ENCODE data around the gene FSTL5.
"Not testable (repeated sequence)": the region's sequence is repeated elsewhere in the genome, so short reads cannot be mapped to it uniquely, and the experiment has no call there.

Gene FSTL5

DNA sequence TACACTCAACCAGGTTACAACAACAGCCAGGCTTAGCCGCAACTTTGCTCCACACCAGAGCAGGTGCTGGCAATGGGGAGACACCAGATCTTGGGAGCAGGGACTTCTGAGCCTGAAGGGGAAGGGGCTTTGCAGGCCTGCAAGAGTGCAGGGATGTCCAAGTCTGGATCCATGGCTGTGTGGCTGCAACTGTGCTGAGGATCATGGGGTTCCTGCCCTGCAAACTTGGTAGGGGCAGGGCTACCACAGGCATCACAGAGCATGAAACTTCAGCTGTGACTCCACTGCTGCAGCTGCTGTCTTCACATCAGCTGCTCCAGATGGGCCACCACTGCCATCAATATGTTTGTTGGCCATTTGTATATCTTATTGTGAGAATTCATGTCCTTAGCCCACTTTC, 340.4 kb downstream of the FSTL5 start:
- DNase-seq: no peak

DNA sequence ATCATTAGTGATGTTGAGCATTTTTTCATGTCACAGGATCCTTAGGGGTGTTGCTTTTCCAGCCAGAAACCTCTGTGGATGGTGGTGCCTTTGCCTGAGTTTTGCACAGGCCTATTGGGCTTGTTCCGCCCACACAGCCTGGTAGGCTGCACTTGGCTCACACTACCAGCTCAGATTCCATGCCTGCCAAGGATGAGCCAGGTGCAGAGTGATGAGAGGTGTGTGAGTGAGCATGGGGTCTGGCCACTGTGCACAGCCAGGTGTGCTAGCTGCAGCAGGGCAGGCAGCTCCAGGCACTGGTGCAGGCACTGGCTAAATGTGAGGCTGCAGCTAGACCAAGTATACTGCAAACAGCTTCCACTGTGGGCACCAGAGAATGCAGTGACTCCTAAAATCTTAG, 341.6 kb downstream of the FSTL5 start:
- DNase-seq: no peak

DNA sequence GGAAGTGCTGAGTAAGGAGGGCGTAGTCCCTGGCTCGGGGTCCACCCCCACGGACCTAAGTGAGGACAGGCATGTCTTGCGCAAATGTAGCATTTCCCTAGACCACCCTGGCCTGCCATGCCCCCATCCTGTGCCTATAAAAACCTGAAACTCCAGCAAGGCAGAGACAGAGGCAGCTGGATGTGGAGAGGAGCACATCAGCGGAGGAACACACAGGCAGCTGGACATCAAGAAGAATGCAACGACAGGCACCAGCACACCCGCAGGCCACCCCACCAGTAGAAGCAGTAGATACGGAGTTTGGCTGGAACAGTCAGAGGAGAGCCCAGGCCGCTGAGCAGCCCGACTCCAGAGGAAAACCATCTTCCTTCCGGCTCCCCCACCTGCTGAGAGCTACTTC, 345.9 kb downstream of the FSTL5 start:
- DNase-seq: no peak

DNA sequence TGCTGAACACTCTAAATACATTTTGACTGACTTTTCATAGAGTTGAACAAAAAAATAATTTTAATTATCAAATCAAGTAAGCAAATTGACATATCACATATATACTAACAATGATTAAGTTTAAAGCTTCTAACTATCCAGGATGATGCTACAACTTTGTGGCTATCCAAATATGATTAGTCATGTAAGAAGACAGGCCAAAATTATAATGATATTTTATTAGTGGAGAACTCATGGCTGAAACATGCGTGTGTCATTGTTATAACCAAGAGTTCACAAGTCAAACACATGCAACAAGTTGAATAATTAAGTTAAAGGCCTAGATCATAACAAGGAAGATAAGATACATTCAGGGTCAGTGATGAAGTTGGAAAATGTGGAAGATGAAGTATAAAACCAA, 346.8 kb downstream of the FSTL5 start:
- no peak for DNase-seq

DNA sequence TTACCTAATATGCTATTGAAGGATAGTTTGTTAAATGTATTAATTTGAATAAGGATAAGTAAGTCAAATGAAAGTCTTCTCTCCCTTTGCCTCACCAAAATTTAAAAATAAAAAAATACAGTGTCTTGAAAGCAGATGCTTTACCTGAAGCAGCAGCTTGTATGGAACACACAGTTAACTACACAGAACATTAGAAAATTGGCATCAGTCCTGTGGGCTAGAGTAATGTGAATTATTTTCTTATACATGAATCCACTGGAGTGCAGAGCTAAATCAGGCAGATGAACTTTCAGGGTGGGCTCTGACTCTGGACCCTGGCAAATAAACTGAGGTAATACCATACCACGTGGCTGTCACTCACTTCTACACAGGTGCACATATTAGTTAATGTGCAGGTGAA, 348.0 kb downstream of the FSTL5 start:
- no peak for DNase-seq

DNA sequence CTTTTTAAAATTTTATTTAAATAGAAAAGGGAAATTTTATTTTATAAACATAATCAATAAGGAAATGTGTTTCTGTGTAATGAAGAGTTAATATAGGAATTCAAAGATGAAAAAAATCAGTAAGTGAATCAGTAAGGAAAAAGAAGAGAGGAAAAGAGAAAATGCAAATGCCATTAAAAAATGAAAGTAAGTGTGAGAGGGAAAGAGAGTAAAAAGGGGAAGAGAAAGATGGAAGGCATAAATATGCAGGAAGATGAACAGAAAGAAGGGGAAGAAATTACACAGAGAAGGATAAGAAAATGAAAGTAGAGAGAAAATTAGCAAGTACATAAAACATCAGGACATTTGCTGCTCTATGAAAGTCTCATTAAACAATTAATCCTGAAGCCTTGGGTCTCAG, 349.9 kb downstream of the FSTL5 start:
- DNase-seq: no peak

DNA sequence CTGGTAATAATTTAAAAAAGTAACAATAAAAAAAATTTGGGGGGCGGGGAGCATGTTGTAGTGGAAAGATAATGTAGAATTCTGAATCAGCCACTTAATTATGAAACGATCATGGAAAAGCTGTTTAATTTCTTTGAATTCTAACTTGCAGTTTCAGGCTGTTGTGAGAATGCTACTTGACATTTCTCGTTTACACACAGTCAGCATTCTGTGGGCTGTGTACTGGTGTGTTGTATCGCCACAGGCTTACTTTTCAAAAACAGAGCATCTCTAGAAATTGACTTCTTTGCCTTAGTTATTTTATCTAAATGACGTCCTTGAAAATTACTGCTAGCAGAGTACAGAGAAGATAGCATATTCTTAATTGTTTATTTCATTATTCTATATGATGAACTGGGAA, 350.4 kb downstream of the FSTL5 start:
- DNase-seq: no peak

DNA sequence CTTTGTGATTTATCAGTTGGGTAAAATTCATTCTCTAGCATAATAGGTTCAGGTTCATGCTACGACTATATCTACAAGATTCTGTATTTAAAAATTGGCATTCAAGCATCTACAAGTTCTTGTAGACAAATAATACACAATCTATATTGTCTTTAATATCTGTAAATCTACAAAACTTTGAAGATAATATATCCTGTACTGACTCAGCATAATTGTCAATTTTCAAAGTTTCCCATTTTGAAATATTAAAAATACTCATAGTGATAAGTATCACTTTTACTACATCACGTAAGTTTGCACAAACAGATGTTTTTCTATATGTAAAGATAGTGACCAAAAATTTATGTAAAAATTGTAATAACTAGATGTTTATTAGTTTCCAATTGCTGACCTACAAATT, 360.6 kb downstream of the FSTL5 start:
- DNase-seq: no peak

DNA sequence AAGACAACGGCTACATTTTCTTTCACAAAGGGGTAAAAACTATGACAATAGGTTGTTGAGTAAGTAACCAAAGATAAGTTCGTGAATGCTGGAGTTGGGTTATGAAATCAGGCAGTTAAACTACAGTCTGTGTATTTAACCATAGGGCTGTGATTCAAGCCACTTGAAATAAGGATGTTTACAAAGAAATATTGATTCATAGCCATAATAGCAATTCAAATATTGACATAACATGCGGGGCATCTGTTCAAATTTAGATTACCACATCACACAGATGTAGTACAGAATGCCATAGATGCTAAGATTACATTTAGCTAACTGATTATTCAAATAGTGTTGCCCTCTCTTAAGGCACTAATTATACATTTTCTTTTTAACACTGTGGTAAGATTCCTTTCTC, 364.1 kb downstream of the FSTL5 start:
- DNase-seq: no peak

DNA sequence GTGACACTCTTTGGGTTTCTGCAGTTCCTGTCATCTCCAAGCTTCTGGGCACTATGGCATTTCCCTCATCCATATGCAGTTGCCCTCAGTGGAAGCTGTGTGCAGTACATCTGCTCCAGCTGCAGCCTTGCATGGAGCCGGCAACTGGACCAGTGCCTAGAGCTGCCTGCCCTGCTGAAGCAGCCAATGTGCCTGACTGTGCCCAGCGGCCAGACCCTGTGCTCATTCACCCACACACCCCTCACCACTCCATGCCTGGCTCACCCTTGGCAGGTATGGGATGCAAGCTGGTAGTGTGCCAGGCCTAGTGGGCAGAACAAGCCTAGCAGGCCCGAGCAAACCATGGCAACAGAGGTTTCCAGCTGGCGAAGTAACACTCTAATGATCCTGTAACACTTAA, 370.8 kb downstream of the FSTL5 start:
- no peak for DNase-seq

DNA sequence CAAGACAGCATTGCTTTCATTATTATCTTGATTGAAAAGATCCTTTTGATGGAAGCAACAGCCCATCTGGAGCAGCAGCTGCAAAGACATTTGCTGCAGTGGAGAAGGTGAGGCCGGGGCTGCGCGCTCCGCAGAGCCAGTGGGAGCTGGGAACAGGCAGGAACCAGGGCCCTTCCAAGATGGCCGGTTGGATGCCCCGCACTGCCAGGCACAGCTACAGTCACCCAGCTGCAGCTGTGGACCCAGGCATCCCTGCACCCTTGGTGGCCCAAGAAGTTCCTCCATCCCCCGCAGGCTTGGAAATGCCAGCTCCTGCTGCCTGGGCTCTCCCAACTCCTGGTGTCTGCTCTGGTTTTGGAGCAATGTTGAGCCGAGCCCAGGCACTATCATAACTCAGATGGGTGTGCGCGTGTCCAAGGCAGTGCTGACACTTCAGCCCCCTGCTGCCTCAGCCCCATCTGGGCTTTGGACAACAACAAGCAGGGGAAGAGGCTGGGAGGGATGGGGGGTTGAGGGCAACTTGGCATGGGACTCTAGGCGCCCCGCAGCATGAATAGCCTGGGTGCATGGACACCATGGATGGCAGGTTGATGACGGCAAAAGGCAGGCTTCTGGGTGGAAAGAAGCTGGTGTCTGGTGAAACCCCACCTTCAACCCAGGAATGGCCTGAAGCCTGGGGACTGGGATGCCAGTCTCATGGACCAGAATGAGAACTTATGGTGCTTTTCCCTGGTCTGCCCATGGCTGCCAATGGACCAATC, 371.8 kb downstream of the FSTL5 start:
- no peak for DNase-seq

DNA sequence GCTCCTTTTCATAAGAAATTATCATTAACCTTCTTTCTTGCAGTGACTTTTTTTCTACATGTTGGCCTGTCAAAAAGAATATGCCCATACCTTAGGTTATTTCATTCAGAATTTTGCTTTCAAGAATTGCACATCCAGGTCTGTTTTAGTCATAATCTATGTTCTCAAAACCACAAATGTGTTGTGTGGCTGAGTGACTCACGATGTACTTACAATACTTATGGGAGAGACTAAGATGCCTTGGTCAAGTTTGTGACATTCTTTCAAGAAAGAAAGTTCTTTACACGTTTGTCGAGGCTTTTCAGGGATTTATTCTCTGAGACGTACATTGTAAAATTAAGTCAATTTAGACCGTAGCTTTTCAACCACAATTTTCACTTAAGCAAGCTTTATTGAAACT, 396.7 kb downstream of the FSTL5 start:
- DNase-seq: no peak

DNA sequence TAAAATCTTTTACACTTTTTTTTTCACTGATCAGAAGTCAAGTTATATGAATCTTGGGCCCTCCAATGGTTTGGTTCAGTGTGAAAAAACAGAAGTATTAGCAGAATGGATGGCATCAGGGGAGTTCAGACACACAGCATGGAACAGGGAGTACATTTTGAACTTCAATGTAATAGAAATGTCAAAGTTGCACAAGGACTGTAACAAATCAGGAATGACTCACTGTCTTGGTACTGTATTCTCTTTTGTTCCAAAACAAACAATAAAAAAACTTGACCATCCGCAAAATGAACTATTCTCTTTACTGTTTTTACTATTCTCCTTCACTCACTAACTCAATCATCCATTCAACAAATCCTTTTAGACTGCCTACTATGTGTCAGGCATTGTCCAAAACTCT, 401.0 kb downstream of the FSTL5 start:
- DNase-seq: no peak

DNA sequence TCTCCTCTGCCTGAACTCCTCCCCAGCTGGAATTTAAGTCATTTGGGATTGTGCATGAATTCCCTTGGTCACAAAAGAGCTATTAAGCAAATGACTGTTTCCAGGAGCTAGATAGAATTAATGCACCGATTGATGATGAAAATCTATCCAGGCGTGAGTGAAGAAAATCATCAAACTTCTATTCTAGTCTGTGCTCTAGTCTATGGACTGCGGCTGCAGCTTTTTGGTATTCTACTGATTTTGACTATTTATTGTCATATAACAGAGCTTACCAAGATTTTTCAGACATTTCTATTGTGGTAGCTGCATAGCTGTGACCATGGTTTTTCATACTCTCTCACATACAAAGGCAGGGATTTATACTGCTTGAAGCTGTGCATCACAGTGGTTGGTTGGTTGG, 403.8 kb downstream of the FSTL5 start:
- no peak for DNase-seq

DNA sequence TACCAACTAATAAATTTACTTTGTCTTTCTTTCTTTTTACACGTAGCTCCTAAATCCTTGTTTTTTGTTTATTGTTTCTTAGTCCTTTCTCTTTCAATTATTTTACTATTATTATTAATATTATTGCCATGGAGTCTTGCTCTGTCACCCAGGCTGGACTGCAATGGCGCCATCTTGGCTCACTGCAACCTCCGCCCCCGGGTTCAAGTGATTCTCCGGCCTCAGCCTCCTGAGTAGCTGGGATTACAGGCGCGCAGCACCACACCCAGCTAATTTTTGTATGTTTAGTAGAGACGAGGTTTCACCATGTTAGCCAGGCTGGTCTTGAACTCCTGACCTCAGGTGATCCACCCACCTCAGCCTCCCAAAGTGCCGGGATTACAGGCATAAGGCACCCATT, 405.4 kb downstream of the FSTL5 start:
- DNase-seq: not testable (repeated sequence)

DNA sequence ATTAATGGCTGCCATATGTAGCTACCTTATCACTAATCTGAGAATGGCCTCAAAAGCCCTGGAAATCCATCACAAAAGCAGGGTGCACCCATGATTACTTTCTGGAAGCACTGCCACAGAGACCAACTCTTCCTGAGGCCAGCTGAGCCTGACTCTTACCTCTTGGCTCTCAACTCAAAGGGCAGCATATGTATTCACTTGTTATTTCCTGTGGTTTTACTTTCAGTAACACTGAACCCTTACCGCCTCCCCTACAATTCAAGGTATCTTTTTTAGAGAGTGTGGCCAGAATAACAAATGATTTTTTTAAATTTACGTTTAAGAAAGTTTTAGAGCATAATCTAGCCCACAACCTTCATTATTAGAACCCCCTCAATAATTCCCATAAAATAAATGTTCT, 434.9 kb downstream of the FSTL5 start:
- DNase-seq: no peak

DNA sequence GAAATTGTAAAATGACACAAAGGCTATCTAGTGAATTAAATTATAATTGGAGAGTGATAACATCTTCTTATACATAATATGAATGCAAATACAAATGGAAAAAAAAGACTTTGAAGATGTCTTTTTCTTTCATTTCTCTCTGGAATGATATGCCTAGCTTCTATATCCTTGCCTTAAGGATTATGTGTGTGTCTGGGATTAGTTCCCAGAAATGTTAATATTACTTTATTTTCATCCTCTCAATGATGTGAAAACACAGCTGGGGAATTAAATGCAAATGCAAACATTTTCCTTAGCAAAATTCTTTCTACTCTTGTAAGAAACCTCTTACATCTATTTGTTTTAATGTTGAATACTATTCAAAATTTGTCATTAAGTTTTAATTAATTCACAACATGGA, 441.9 kb downstream of the FSTL5 start:
- DNase-seq: no peak

DNA sequence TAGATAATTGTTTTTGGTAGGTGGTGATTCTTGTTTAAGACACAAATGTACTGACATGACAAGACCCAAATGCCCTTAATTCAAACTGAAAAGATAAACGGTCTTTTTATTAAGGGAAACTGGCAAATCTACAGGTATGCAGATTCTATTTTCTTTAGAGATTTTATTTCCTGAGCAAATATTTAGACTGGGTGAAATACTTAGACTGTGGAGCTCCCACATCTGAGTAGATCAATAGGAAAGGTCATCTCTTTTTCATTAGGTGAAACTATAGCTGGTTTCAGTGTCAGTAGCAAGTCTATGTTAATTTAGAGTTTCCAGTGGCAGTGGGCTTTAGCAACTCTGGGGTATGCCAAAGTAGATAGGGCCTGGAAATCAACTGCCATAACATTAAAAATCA, 446.7 kb downstream of the FSTL5 start:
- DNase-seq: no peak

DNA sequence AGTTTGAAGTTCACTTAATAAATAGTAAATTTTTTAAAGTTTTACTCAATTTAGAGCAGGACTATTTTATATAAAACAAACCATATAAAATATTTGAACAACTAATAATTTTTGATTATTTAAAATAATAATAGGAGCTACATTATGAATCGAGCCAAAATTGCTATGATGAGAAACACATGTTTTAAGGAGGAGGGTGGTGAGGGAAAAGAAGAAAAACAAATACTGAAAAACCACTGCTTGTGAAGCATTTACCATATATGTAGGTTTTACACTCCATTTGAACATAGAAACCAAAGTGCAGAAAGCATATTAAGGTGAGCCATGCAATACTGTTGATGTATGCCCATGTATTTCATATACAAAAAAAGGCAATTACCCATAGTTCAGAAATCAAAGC, 448.9 kb downstream of the FSTL5 start:
- DNase-seq: no peak

DNA sequence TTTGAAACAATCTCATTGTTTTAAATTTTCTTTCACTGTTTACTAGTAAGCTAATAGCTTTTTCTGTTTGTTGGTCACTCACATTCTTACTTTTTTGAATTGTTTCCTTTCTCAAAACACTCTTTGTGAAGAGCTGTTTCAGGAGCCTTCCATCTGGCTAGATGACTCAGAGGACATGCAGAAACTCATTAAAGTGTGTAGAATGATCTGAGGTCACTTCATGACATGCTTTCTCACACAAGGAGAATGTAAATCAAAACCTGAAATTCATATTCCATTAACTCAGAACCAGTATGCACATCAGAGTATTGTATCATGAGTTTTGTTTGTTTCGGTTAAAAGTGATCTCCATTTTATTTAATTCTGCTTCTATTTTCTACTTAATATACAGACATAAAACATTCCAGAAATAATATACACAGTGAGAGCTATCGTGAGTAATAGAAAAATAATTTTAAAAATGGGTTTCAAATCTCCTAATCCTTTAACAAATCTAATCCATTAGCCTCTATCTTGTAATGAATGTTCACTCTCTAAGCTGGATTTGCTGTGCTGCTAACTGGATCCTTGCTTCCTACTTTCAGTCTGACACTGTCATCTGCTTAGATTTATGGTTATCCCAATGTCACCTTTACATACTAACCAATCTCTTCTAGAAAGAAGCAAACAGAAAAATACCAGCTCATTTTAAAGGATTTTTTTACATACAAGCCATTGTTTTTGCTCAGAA, 449.6 kb downstream of the FSTL5 start:
- no peak for DNase-seq

DNA sequence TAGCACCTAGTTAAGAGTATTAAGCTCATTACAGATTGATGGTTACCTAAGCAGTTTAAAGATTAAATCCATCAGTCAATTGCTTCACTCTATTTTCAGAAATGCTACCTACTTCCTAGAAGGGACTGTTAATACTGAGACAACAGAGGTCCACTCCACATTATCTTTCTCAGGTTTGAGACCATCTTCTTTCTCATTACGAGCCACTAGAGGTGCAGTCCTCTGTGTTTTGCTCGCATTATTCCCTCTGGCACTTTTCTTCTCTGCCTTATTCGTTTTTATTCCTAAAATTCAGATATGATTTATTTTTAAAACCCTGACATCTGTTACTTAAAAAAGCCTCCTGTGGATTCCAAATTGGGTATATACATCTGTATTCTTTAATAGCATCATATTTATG, 459.1 kb downstream of the FSTL5 start:
- no peak for DNase-seq

DNA sequence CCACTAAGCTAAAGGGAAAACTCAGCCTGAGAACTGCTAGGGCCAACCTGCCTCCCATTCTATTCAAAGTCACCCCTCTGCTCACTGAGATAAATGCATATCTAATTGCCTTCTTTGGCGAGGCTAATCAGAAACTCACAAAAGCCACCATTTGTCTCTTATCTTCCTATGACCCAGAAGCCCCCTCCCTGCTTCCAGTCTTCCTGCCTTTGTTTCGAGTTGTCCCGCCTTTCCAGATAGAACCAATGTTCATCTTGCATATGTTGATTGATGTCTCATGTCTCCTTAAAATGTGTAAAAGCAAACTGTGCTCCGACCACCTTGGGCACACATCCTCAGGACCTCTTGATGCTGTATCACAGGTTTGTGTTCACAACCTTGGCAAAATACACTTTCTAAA, 459.8 kb downstream of the FSTL5 start:
- no peak for DNase-seq

DNA sequence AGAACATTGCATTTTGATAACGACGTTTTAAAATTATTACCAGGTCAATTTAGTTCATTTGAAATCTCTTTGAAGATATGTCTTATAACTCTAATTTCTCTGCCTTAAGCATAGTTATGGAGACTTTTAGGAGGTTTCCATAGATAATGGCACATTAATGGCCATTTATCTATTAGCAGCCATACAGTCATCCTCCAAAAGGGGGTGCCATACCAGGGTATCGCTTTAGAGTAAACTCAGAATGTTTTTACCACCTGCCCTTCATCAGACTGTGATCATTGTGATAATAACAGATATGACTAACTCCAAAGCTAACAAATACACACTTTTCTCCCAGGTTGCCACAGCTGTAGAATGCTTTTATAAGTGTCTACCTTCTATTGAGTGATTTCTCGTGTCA, 461.5 kb downstream of the FSTL5 start:
- DNase-seq: no peak

DNA sequence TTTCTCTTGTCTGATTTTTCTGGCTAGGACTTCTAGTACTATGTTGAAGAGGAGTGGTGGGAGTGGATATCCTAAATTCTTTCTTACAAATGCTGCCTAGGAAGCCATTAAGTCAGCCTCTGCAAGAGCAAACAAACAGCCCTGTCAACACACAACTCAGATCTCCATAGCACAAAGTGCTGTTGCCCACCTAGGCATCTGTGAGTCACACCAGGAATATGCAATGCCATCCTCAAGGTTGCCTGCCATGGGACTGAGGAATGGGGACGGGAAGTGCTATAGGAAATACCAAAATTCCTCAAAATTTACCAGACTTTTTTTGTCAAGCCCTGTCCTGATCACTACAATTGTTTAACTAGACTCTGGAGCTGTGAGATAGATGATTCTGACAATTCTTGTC, 466.9 kb downstream of the FSTL5 start:
- DNase-seq: no peak

DNA sequence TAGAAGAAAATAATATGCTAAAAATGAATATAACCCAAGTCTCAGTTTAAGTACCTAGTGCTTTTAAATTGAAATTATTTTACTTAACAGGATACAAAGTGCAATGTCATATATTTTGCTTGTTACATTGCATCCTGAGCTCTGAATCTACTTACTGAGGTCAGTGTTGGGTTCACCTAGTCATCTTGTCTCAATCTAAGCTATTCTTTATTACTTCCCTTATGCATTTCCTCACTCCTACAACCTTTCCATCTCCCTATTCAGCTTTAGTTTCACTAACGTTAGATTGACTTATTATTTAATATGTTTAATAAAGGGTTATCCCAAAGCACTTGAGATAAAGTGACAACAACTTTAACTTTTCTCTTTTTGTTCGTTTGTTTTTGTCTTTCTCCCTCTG, 483.7 kb downstream of the FSTL5 start:
- no peak for DNase-seq

Data from activated T-cell treated with anti-CD3 and anti-CD28 coated beads for 4 hours (primary cell).